Fibroblast of the aortic adventitia (primary cell): ENCODE data around the gene UBE2G2. TPM values are rescaled to one million over a fixed set of nuclear protein-coding genes. Genes with fewer than 3 reads are reported as not detected.

Experiments
- DNase-seq: peaks from one replicate; pipeline ENCODE4 v3.0.0-alpha.2; 2010; ENCODE audit warnings: low read depth
- H3K4me3 ChIP-seq: 2 replicates; pipeline ENCODE4 v1.5.1; 2011; ENCODE audit warnings: low read depth, mild to moderate bottlenecking, control low read depth, low read length, moderate library complexity
- CTCF ChIP-seq: IDR thresholded peaks from 2 replicates; pipeline ENCODE4 v1.5.1; 2011; ENCODE audit warnings: mild to moderate bottlenecking, low read length, control low read depth, inconsistent platforms; ENCODE audit not compliant: insufficient read depth
- total RNA-seq: library from RNA; depleted of rRNA; stranded (reverse); fragments of >200 nt; gene quantifications from 2 replicates; pipeline ENCODE4 v1.2.3, GENCODE V29; 2012; ENCODE audit warnings: low replicate concordance

The UBE2G2 gene
- total RNA-seq, 1 donor: 64.2 TPM

GRCh38 chr21:44740742-44741141 lies 60.9 kb downstream of the UBE2G2 start:
- TF ChIP-seq CTCF: no peak
- DNase-seq: no peak
- no peak overlapping the region for H3K4me3 ChIP-seq

GRCh38 chr21:44739316-44739715 lies 62.3 kb downstream of the UBE2G2 start:
- H3K4me3 ChIP-seq: no peak overlapping the region
- TF ChIP-seq CTCF: no peak
- DNase-seq: no peak

- DNase-seq: no peak
- no peak overlapping the region for H3K4me3 ChIP-seq
- no peak for TF ChIP-seq CTCF
These were observed 63.0 kb downstream of the UBE2G2 start for GRCh38 chr21:44738621-44739020.

GRCh38 chr21:44737706-44738354 lies 63.8 kb downstream of the UBE2G2 start:
- no peak for TF ChIP-seq CTCF
- peak; percentile 49 for DNase-seq

GRCh38 chr21:44736291-44737004 lies 65.2 kb downstream of the UBE2G2 start:
- no peak overlapping the region for H3K4me3 ChIP-seq
- no peak for DNase-seq
- TF ChIP-seq CTCF: no peak

More at GRCh38 chr21:44737706-44738354, 63.8 kb downstream of the UBE2G2 start:
- H3K4me3 ChIP-seq: no peak overlapping the region

- no peak for DNase-seq
- no peak overlapping the region for H3K4me3 ChIP-seq
- TF ChIP-seq CTCF: no peak
These were observed 65.8 kb downstream of the UBE2G2 start for GRCh38 chr21:44735821-44736220.
